ENCODE results near the gene DERA. TPM values are rescaled to one million over a fixed set of nuclear protein-coding genes. Genes with fewer than 3 reads are reported as not detected.

The DERA gene
- total and polyA plus RNA-seq, 4 experiments from 2014 or later: 11.2 to 52.2 (median 18.5) TPM

DNA sequence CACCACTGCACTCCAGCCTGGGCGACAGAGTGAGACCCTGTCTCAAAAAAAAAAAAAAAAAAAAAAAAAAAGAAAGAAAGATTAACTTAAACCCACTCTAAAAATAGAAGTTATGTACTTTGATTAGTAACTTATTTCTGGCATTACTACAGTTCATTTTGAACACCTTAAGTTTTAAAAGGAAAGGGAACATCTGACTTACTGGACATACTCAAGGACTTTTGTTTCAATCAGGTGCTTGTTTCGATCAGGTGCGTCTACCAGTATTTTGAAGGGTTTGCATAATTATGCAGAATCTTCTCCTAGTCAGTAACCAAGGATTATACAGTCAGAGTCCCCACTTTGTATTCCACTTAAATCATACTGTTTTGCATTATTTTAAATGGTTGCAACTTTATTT, 105.6 kb downstream of the DERA start:
- Mint-ChIP-seq H3K4me1 (no peaks in the 10 kb centered on the region), H3K27ac (no peak overlapping the region), H3K27me3 (no peaks in the 10 kb centered on the region), H3K4me3 (no peak overlapping the region), H3K36me3 (peaks cover 62 to 91% of the 10 kb centered on the region in 2 donors), H3K9me3 (peaks cover 3 to 63% (median 44%) of the 10 kb centered on the region in 8 donors)
- Histone ChIP-seq H3K27me3 (ENCODE audit: insufficient read depth, low read length) (no peaks in the 10 kb centered on the region), H3K9me3 (ENCODE audit: control insufficient read depth in 1 of 2, low read length in 2 of 2) (no peaks in the 10 kb centered on the region), H3K36me3 (ENCODE audit: insufficient read depth, low read length) (no peaks in the 10 kb centered on the region), H3K27ac (ENCODE audit: low read depth, low read length) (no peak overlapping the region), H3K4me3 (ENCODE audit: low read length in 2 of 2) (no peak overlapping the region), H3K4me1 (ENCODE audit: insufficient read depth, low read length) (no peaks in the 10 kb centered on the region)
- ChIA-PET POLR2A (ENCODE audit: partially characterized antibody) (no interaction called here), CTCF (ENCODE audit: partially characterized antibody) (no interaction called here)
- DNase-seq: no peak
- intact Hi-C loops (cut with micrococcal nuclease): no loop called here

DNA sequence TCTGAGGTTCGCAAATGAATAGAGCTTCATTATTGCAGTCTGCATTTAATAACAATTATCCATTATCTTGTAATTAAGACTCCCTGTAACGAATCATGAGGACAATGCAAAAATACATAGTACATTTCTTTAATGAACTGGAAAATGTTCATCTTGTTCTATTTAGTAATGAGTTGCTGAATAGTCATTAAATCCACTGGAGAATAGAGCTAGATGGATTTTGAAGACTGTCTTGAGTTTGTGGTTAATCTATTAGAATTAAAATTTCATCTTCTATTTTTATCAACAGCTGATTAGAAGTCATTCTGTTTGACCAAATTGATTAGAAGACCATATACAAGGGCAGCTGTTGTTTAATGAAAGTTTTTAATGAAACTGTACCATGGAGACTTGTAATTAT, 107.2 kb downstream of the DERA start:
- Mint-ChIP-seq H3K4me3 (no peak overlapping the region), H3K27ac (no peak overlapping the region), H3K36me3 (peaks cover 65 to 92% of the 10 kb centered on the region in 2 donors), H3K9me3 (peaks cover 2 to 53% (median 37%) of the 10 kb centered on the region in 8 donors), H3K27me3 (no peaks in the 10 kb centered on the region), H3K4me1 (no peaks in the 10 kb centered on the region)
- Histone ChIP-seq H3K27ac (ENCODE audit: low read depth, low read length) (no peak overlapping the region), H3K27me3 (ENCODE audit: insufficient read depth, low read length) (no peaks in the 10 kb centered on the region), H3K36me3 (ENCODE audit: insufficient read depth, low read length) (no peaks in the 10 kb centered on the region), H3K4me1 (ENCODE audit: insufficient read depth, low read length) (no peaks in the 10 kb centered on the region), H3K4me3 (ENCODE audit: low read length in 2 of 2) (no peak overlapping the region), H3K9me3 (ENCODE audit: control insufficient read depth in 1 of 2, low read length in 2 of 2) (no peaks in the 10 kb centered on the region)
- intact Hi-C loops (cut with micrococcal nuclease): no loop called here
- POLR2A ChIA-PET (ENCODE audit: partially characterized antibody): no interaction called here
- CTCF ChIA-PET (ENCODE audit: partially characterized antibody): no interaction called here
- DNase-seq: no peak

- peaks cover 2 to 52% (median 32%) of the 10 kb centered on the region in 8 donors for H3K9me3 Mint-ChIP-seq
- H3K4me3 Mint-ChIP-seq: no peak overlapping the region
- Histone ChIP-seq H3K27me3 (ENCODE audit: insufficient read depth, low read length) (no peaks in the 10 kb centered on the region), H3K4me1 (ENCODE audit: insufficient read depth, low read length) (no peaks in the 10 kb centered on the region), H3K27ac (ENCODE audit: low read depth, low read length) (no peak overlapping the region), H3K36me3 (ENCODE audit: insufficient read depth, low read length) (no peaks in the 10 kb centered on the region), H3K4me3 (ENCODE audit: low read length in 2 of 2) (no peak overlapping the region), H3K9me3 (ENCODE audit: control insufficient read depth in 1 of 2, low read length in 2 of 2) (no peaks in the 10 kb centered on the region)
- H3K27me3 Mint-ChIP-seq: no peaks in the 10 kb centered on the region
- H3K4me1 Mint-ChIP-seq: no peaks in the 10 kb centered on the region
- ChIA-PET CTCF (ENCODE audit: partially characterized antibody) (no interaction called here), POLR2A (ENCODE audit: partially characterized antibody) (no interaction called here)
- no peak overlapping the region for H3K27ac Mint-ChIP-seq
- intact Hi-C loops (cut with micrococcal nuclease): no loop called here
- DNase-seq: no peak
- peaks cover 60 to 90% of the 10 kb centered on the region in 2 donors for H3K36me3 Mint-ChIP-seq
These were observed 108.0 kb downstream of the DERA start for GRCh38 chr12:16019136-16019535.

DNA sequence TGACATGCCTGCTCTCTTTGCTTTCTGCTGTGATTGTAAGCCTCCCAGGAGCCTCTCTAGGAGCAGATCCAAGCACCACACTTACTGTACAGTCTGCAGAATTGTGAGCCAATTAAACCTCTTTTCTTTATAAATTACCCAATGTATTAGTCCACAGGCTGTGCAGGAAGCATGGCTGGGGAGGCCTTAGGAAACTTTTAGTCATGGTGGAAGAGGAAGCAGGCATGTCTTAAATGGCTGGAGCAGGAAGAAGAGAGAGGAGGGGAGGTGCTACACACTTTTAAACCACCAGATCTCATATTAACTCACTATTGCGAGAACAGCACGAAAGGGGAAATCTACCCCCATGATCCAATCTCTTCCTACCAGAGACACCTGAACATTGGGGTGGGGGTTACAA, 108.9 kb downstream of the DERA start:
- Mint-ChIP-seq H3K4me1 (no peaks in the 10 kb centered on the region), H3K27ac (no peak overlapping the region), H3K36me3 (peaks cover 53 to 84% of the 10 kb centered on the region in 2 donors), H3K4me3 (no peak overlapping the region), H3K9me3 (peaks cover 2 to 46% (median 26%) of the 10 kb centered on the region in 8 donors), H3K27me3 (no peaks in the 10 kb centered on the region)
- POLR2A ChIA-PET (ENCODE audit: partially characterized antibody): no interaction called here
- no peaks in the 10 kb centered on the region for H3K9me3 ChIP-seq (ENCODE audit: control insufficient read depth in 1 of 2, low read length in 2 of 2)
- H3K4me3 ChIP-seq (ENCODE audit: low read length in 2 of 2): no peak overlapping the region
- no peaks in the 10 kb centered on the region for H3K4me1 ChIP-seq (ENCODE audit: insufficient read depth, low read length)
- no peaks in the 10 kb centered on the region for H3K27me3 ChIP-seq (ENCODE audit: insufficient read depth, low read length)
- no peak for DNase-seq
- H3K27ac ChIP-seq (ENCODE audit: low read depth, low read length): no peak overlapping the region
- intact Hi-C loops (cut with micrococcal nuclease): no loop called here
- CTCF ChIA-PET (ENCODE audit: partially characterized antibody): no interaction called here
- H3K36me3 ChIP-seq (ENCODE audit: insufficient read depth, low read length): no peaks in the 10 kb centered on the region

DNA sequence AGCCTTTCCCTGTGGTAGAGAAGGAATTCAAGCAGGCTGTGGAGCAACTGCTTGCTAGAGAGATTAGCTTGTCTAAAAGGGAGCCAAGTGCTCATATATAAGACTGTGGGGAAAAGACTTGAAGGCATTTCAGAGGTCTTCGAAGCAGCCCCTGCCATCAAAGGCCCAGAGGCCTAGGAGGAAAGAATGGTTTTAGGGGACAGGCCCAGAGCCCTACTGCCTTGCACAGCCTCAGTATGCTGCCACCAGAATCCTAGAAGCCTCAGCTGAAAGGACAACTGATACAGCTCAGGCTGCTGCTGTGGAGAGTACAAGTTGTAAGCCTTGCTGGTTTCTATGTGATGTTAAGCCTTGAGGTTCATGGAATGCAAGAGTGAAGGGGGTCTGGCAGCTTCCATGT, 109.9 kb downstream of the DERA start:
- H3K9me3 Mint-ChIP-seq: peaks cover 2 to 38% (median 19%) of the 10 kb centered on the region in 8 donors
- H3K4me1 Mint-ChIP-seq: no peaks in the 10 kb centered on the region
- H3K4me3 Mint-ChIP-seq: no peak overlapping the region

DNA sequence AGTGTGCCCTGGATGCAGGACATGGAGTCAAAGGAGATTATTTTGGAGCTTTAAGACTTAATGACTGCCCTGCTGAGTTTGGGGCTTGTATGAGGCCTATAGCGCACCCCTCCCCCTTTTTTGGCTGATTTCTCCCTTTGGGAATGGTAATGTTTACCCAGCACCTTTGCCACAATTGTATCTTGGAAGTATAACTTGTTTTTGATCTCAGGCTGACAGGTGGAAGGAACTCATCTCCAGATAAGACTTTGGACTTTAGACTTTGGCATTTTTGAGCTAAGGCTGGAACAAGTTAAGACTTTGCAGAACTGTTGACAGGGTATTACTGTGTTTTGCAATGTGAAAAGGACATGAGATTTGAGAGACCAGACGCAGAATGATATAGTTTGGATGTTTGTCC, 110.5 kb downstream of the DERA start:
- ChIA-PET POLR2A (ENCODE audit: partially characterized antibody) (no interaction called here), CTCF (ENCODE audit: partially characterized antibody) (no interaction called here)
- Mint-ChIP-seq H3K4me1 (no peaks in the 10 kb centered on the region), H3K9me3 (peaks cover 2 to 37% (median 19%) of the 10 kb centered on the region in 8 donors), H3K27ac (no peak overlapping the region), H3K27me3 (no peaks in the 10 kb centered on the region), H3K4me3 (no peak overlapping the region), H3K36me3 (peaks cover 43 to 73% of the 10 kb centered on the region in 2 donors)
- Histone ChIP-seq H3K9me3 (ENCODE audit: control insufficient read depth in 1 of 2, low read length in 2 of 2) (no peaks in the 10 kb centered on the region), H3K27me3 (ENCODE audit: insufficient read depth, low read length) (no peaks in the 10 kb centered on the region), H3K4me3 (ENCODE audit: low read length in 2 of 2) (no peak overlapping the region), H3K27ac (ENCODE audit: low read depth, low read length) (no peak overlapping the region), H3K36me3 (ENCODE audit: insufficient read depth, low read length) (no peaks in the 10 kb centered on the region), H3K4me1 (ENCODE audit: insufficient read depth, low read length) (no peaks in the 10 kb centered on the region)
- no peak for DNase-seq
- intact Hi-C loops (cut with micrococcal nuclease): no loop called here

More for the DNA sequence above, 109.9 kb downstream of the DERA start:
- Histone ChIP-seq H3K4me3 (ENCODE audit: low read length in 2 of 2) (no peak overlapping the region), H3K9me3 (ENCODE audit: control insufficient read depth in 1 of 2, low read length in 2 of 2) (no peaks in the 10 kb centered on the region), H3K36me3 (ENCODE audit: insufficient read depth, low read length) (no peaks in the 10 kb centered on the region), H3K4me1 (ENCODE audit: insufficient read depth, low read length) (no peaks in the 10 kb centered on the region), H3K27me3 (ENCODE audit: insufficient read depth, low read length) (no peaks in the 10 kb centered on the region), H3K27ac (ENCODE audit: low read depth, low read length) (no peak overlapping the region)
- Mint-ChIP-seq H3K27me3 (no peaks in the 10 kb centered on the region), H3K36me3 (peaks cover 45 to 75% of the 10 kb centered on the region in 2 donors), H3K27ac (no peak overlapping the region)
- POLR2A ChIA-PET (ENCODE audit: partially characterized antibody): no interaction called here
- DNase-seq: no peak
- intact Hi-C loops (cut with micrococcal nuclease): no loop called here
- CTCF ChIA-PET (ENCODE audit: partially characterized antibody): no interaction called here

DNA sequence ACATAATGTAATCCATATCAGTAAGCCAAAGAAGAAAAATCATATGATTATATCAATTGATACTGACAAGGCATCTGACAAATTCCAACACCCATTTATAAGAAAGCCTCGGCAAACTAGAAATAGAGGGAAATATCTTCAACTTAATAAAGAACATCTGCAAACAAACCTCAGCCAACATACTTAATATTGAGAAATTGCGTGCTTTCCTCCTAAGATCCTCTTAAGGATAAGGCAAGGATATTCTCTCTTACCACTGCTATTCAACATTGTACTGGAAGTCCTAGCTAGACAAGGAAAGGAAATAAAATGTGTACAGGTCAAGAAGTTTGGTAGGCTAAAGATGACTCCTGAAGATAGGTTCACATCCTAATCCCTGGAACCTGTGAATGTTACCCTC, 115.9 kb downstream of the DERA start:
- Mint-ChIP-seq H3K36me3 (peaks cover 18 to 29% of the 10 kb centered on the region in 2 donors), H3K27ac (no peak overlapping the region), H3K9me3 (peaks cover 0 to 13% (median 6%) of the 10 kb centered on the region in 8 donors), H3K4me1 (peaks cover 0 to 3% (median 0%) of the 10 kb centered on the region in 4 donors), H3K27me3 (no peaks in the 10 kb centered on the region), H3K4me3 (no peak overlapping the region)
- ChIA-PET CTCF (ENCODE audit: partially characterized antibody) (no interaction called here), POLR2A (ENCODE audit: partially characterized antibody) (no interaction called here)
- Histone ChIP-seq H3K27ac (ENCODE audit: low read depth, low read length) (no peak overlapping the region), H3K36me3 (ENCODE audit: insufficient read depth, low read length) (no peaks in the 10 kb centered on the region), H3K9me3 (ENCODE audit: control insufficient read depth in 1 of 2, low read length in 2 of 2) (no peaks in the 10 kb centered on the region), H3K4me1 (ENCODE audit: insufficient read depth, low read length) (no peaks in the 10 kb centered on the region), H3K27me3 (ENCODE audit: insufficient read depth, low read length) (no peaks in the 10 kb centered on the region), H3K4me3 (ENCODE audit: low read length in 2 of 2) (no peak overlapping the region)
- intact Hi-C loops (cut with micrococcal nuclease): no loop called here
- no peak for DNase-seq

DNA sequence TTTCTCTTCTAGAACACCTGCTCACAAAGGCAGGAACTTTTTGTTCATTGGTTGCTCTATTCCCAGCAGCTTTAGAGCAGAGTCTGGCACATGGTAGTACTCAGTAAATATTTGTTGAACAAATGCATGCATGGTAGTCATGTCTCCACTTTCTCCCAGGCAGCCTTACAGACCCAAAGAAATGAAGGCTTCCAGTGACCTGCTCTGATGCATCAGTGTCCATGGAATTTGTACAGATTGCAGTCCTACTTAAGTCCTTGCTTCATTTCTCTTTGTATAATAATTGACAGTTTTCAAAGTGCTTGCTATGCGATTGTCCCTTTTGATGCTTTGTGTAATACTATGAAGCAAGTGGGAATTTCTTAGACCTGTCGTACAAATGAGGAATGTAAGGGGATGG, 119.6 kb downstream of the DERA start:
- H3K9me3 ChIP-seq (ENCODE audit: control insufficient read depth in 1 of 2, low read length in 2 of 2): no peaks in the 10 kb centered on the region
- no peaks in the 10 kb centered on the region for H3K36me3 ChIP-seq (ENCODE audit: insufficient read depth, low read length)
- H3K4me1 Mint-ChIP-seq: peaks cover 0 to 3% (median 0%) of the 10 kb centered on the region in 4 donors
- H3K27ac Mint-ChIP-seq: no peak overlapping the region
- H3K4me1 ChIP-seq (ENCODE audit: insufficient read depth, low read length): no peaks in the 10 kb centered on the region
- no peak overlapping the region for H3K4me3 Mint-ChIP-seq
- H3K27ac ChIP-seq (ENCODE audit: low read depth, low read length): no peak overlapping the region
- no peaks in the 10 kb centered on the region for H3K27me3 ChIP-seq (ENCODE audit: insufficient read depth, low read length)
- no peaks in the 10 kb centered on the region for H3K27me3 Mint-ChIP-seq
- intact Hi-C loops (cut with micrococcal nuclease): no loop called here
- CTCF ChIA-PET (ENCODE audit: partially characterized antibody): no interaction called here
- H3K36me3 Mint-ChIP-seq: peaks cover 19 to 24% of the 10 kb centered on the region in 2 donors
- no peak for DNase-seq
- no peak overlapping the region for H3K4me3 ChIP-seq (ENCODE audit: low read length in 2 of 2)
- peaks cover 0 to 4% (median 0%) of the 10 kb centered on the region in 8 donors for H3K9me3 Mint-ChIP-seq
- POLR2A ChIA-PET (ENCODE audit: partially characterized antibody): no interaction called here

Data from CD4-positive, alpha-beta memory T cell (primary cell).